Neuron (in vitro differentiated cells): ENCODE data around the gene WNT7A.

ENCODE experiments used
- H2AFZ ChIP-seq: one replicate; pipeline ENCODE4 v1.6.1; 2013; ENCODE audit warnings: low read depth, mild to moderate bottlenecking, inconsistent platforms, low read length, moderate library complexity
- H3K27me3 ChIP-seq: one replicate; pipeline ENCODE4 v1.6.1; 2013; ENCODE audit warnings: low read length; ENCODE audit not compliant: insufficient read depth
- H3K36me3 ChIP-seq: one replicate; pipeline ENCODE4 v1.6.1; 2013; ENCODE audit warnings: low read length; ENCODE audit not compliant: insufficient read depth
- H3K4me1 ChIP-seq: one replicate; pipeline ENCODE4 v1.6.1; 2013; ENCODE audit warnings: low read length; ENCODE audit not compliant: insufficient read depth
- H3K4me3 ChIP-seq: 2 replicates; pipeline ENCODE4 v1.5.1; 2013; ENCODE audit warnings: mild to moderate bottlenecking, low read length, moderate library complexity
- H3K9me3 ChIP-seq: one replicate; pipeline ENCODE4 v1.6.1; 2013; ENCODE audit warnings: low read length

The WNT7A gene

GRCh38 chr3:13822871-13823585 lies 56.8 kb downstream of the WNT7A start:
- Histone ChIP-seq H3K4me1 (peaks cover 16% of the 10 kb centered on the region), H3K27me3 (no peaks in the 10 kb centered on the region), H2AFZ (no peak overlapping the region), H3K4me3 (no peak overlapping the region), H3K9me3 (peaks cover 14% of the 10 kb centered on the region), H3K36me3 (peaks cover 46% of the 10 kb centered on the region)

GRCh38 chr3:13822042-13822441 lies 57.8 kb downstream of the WNT7A start:
- no peaks in the 10 kb centered on the region for H3K27me3 ChIP-seq
- no peak overlapping the region for H3K4me3 ChIP-seq
- H3K36me3 ChIP-seq = peaks cover 56% of the 10 kb centered on the region
- H3K4me1 ChIP-seq = peaks cover 16% of the 10 kb centered on the region
- H3K9me3 ChIP-seq = peaks cover 23% of the 10 kb centered on the region
- H2AFZ ChIP-seq = no peak overlapping the region

- no peak overlapping the region for H2AFZ ChIP-seq
- H3K4me1 ChIP-seq = peaks cover 16% of the 10 kb centered on the region
- H3K36me3 ChIP-seq = peaks cover 62% of the 10 kb centered on the region
- H3K4me3 ChIP-seq = no peak overlapping the region
- H3K27me3 ChIP-seq = no peaks in the 10 kb centered on the region
- peaks cover 31% of the 10 kb centered on the region for H3K9me3 ChIP-seq
Observed at GRCh38 chr3:13821126-13821525, 58.7 kb downstream of the WNT7A start.

GRCh38 chr3:13818919-13819318 lies 61.0 kb downstream of the WNT7A start:
- Histone ChIP-seq H3K4me1 (peaks cover 4% of the 10 kb centered on the region), H3K9me3 (peaks cover 51% of the 10 kb centered on the region)

GRCh38 chr3:13815088-13815683 lies 64.7 kb downstream of the WNT7A start:
- peaks cover 58% of the 10 kb centered on the region for H3K36me3 ChIP-seq
- H3K9me3 ChIP-seq = peaks cover 48% of the 10 kb centered on the region
- H3K27me3 ChIP-seq = no peaks in the 10 kb centered on the region
- no peak overlapping the region for H2AFZ ChIP-seq
- no peak overlapping the region for H3K4me3 ChIP-seq
- peaks cover 30% of the 10 kb centered on the region for H3K4me1 ChIP-seq

More at GRCh38 chr3:13818919-13819318, 61.0 kb downstream of the WNT7A start:
- no peaks in the 10 kb centered on the region for H3K27me3 ChIP-seq
- peaks cover 73% of the 10 kb centered on the region for H3K36me3 ChIP-seq
- no peak overlapping the region for H2AFZ ChIP-seq
- H3K4me3 ChIP-seq = no peak overlapping the region

- Histone ChIP-seq H3K4me3 (no peak overlapping the region), H3K36me3 (peaks cover 29% of the 10 kb centered on the region), H3K27me3 (no peaks in the 10 kb centered on the region), H3K4me1 (peaks cover 37% of the 10 kb centered on the region), H2AFZ (no peak overlapping the region), H3K9me3 (peaks cover 32% of the 10 kb centered on the region)
Observed at GRCh38 chr3:13812034-13812471, 67.8 kb downstream of the WNT7A start.

- Histone ChIP-seq H3K4me3 (no peak overlapping the region), H2AFZ (no peak overlapping the region), H3K9me3 (peaks cover 28% of the 10 kb centered on the region), H3K27me3 (no peaks in the 10 kb centered on the region), H3K36me3 (peaks cover 24% of the 10 kb centered on the region), H3K4me1 (peaks cover 37% of the 10 kb centered on the region)
Observed at GRCh38 chr3:13811614-13812013, 68.3 kb downstream of the WNT7A start.

- H3K27me3 ChIP-seq = no peaks in the 10 kb centered on the region
- H3K4me3 ChIP-seq = no peak overlapping the region
Observed at GRCh38 chr3:13808550-13808949, 71.3 kb downstream of the WNT7A start.

GRCh38 chr3:13801361-13802204 lies 78.3 kb downstream of the WNT7A start:
- Histone ChIP-seq H3K4me1 (peaks cover 6% of the 10 kb centered on the region), H2AFZ (no peak overlapping the region), H3K9me3 (peaks cover 2% of the 10 kb centered on the region), H3K4me3 (no peak overlapping the region), H3K36me3 (no peaks in the 10 kb centered on the region), H3K27me3 (no peaks in the 10 kb centered on the region)

More at GRCh38 chr3:13808550-13808949, 71.3 kb downstream of the WNT7A start:
- peaks cover under 1% of the 10 kb centered on the region for H3K9me3 ChIP-seq
- H3K4me1 ChIP-seq = peaks cover 34% of the 10 kb centered on the region
- H3K36me3 ChIP-seq = no peaks in the 10 kb centered on the region
- no peak overlapping the region for H2AFZ ChIP-seq

GRCh38 chr3:13800064-13800463 lies 79.8 kb downstream of the WNT7A start:
- peaks cover 2% of the 10 kb centered on the region for H3K9me3 ChIP-seq
- H3K36me3 ChIP-seq = no peaks in the 10 kb centered on the region
- no peak overlapping the region for H2AFZ ChIP-seq
- peaks cover 13% of the 10 kb centered on the region for H3K4me1 ChIP-seq
- no peaks in the 10 kb centered on the region for H3K27me3 ChIP-seq
- no peak overlapping the region for H3K4me3 ChIP-seq

GRCh38 chr3:13798401-13798800 lies 81.5 kb downstream of the WNT7A start:
- H2AFZ ChIP-seq = no peak overlapping the region
- H3K4me1 ChIP-seq = peaks cover 13% of the 10 kb centered on the region
- H3K27me3 ChIP-seq = no peaks in the 10 kb centered on the region
- H3K4me3 ChIP-seq = no peak overlapping the region
- no peaks in the 10 kb centered on the region for H3K36me3 ChIP-seq
- peaks cover 2% of the 10 kb centered on the region for H3K9me3 ChIP-seq

- Histone ChIP-seq H3K36me3 (no peaks in the 10 kb centered on the region), H3K27me3 (no peaks in the 10 kb centered on the region), H3K4me1 (peaks cover 16% of the 10 kb centered on the region), H3K4me3 (no peak overlapping the region), H3K9me3 (peaks cover 2% of the 10 kb centered on the region), H2AFZ (peak overlapping the region; percentile 3)
Observed at GRCh38 chr3:13796701-13797460, 83.0 kb downstream of the WNT7A start.
